H1 (cell line): ENCODE measurements around the gene RBM5. TPM values are rescaled to one million over a fixed set of nuclear protein-coding genes. Genes with fewer than 3 reads are reported as not detected.

Source experiments
- CTCF ChIA-PET: fragments of 300-600 bp; sonication (Branson Sonifier 250); formaldehyde crosslinking; loops from one replicate; lab custom pipeline; 2021; ENCODE audit not compliant: partially characterized antibody; lab: Charles Lee
- POLR2A ChIA-PET: fragments of 300-600 bp; sonication (Branson Sonifier 250); formaldehyde crosslinking; loops from one replicate; lab custom pipeline; 2021; ENCODE audit warnings: inconsistent platforms; ENCODE audit not compliant: partially characterized antibody; lab: Charles Lee
- DNase-seq, 2 experiments: peaks; one replicate each; pipeline versions ENCODE4 v3.0.0 to v3.0.0-alpha.2; 2010 to 2022; ENCODE audit warnings: low spot score in 2 of 2, low read depth in 1 of 2, mixed read lengths in 1 of 2
- FAIRE-seq: peaks from 2 replicates; lab custom pipeline; 2011; peaks lifted over from hg19 to GRCh38; lab: Jason Lieb, UNC
- H2AFZ ChIP-seq: 2 replicates; pipeline ENCODE4 v1.8.1; 2012; ENCODE audit warnings: low read length, inconsistent platforms
- H2AK5ac ChIP-seq: 2 replicates; pipeline ENCODE4 v1.6.1; 2013; ENCODE audit warnings: low read depth, low read length
- H2BK120ac ChIP-seq: replicated peaks from 2 replicates; pipeline ENCODE3; 2013; ENCODE audit warnings: low read depth, low read length, inconsistent platforms
- H2BK12ac ChIP-seq: 2 replicates; pipeline ENCODE4 v1.6.1; 2013; ENCODE audit warnings: low read depth, low read length
- H2BK15ac ChIP-seq: 2 replicates; pipeline ENCODE4 v1.6.1; 2013; ENCODE audit warnings: low read length
- H2BK20ac ChIP-seq: 2 replicates; pipeline ENCODE4 v1.6.1; 2013; ENCODE audit warnings: low read length
- H2BK5ac ChIP-seq: 2 replicates; pipeline ENCODE4 v1.6.1; 2013; ENCODE audit warnings: low read depth, low read length
- H3K14ac ChIP-seq: 2 replicates; pipeline ENCODE4 v1.6.1; 2013; ENCODE audit warnings: inconsistent platforms; ENCODE audit not compliant: insufficient read length
- H3K18ac ChIP-seq: 2 replicates; pipeline ENCODE4 v1.6.1; 2013; ENCODE audit warnings: low read length; ENCODE audit errors: extremely low read depth
- H3K23ac ChIP-seq: 2 replicates; pipeline ENCODE4 v1.6.1; 2013; ENCODE audit warnings: inconsistent platforms; ENCODE audit not compliant: insufficient read length
- H3K23me2 ChIP-seq: 2 replicates; pipeline ENCODE4 v1.6.1; 2013; ENCODE audit warnings: low read depth, low read length
- H3K27ac ChIP-seq: 2 replicates; pipeline ENCODE4 v1.6.1; 2011; ENCODE audit warnings: low read depth, low read length, inconsistent platforms
- H3K27me3 ChIP-seq, 4 experiments: replicated peaks in 1 of 4; 1 replicate in 1 of 4; 2 replicates in 3 of 4; pipeline versions ENCODE4 v1.6.1 to v1.8.1; 2011 to 2013; ENCODE audit warnings: low read length in 3 of 4, mild to moderate bottlenecking in 3 of 4, inconsistent platforms in 2 of 4, mixed read lengths in 2 of 4, moderate library complexity in 1 of 4; ENCODE audit not compliant: control insufficient read depth in 3 of 4, insufficient read depth in 3 of 4; ENCODE audit errors: extremely low read depth in 1 of 4
- H3K36me3 ChIP-seq, 4 experiments: 2 replicates each; pipeline versions ENCODE4 v1.6.1 to v1.8.1; 2011 to 2013; ENCODE audit warnings: mild to moderate bottlenecking in 4 of 4, low read length in 3 of 4, moderate library complexity in 2 of 4, control low read depth in 1 of 4, inconsistent platforms in 1 of 4; ENCODE audit not compliant: insufficient read depth in 4 of 4, control insufficient read depth in 2 of 4
- H3K4ac ChIP-seq: replicated peaks from 2 replicates; pipeline ENCODE3; 2013; ENCODE audit warnings: low read length, low read depth, mixed read lengths, inconsistent platforms; ENCODE audit not compliant: insufficient read length
- H3K4me1 ChIP-seq, 4 experiments: replicated peaks in 1 of 4; 1 replicate in 1 of 4; 2 replicates in 3 of 4; pipeline versions ENCODE4 v1.6.1 to v1.8.1; 2011 to 2013; ENCODE audit warnings: low read length in 3 of 4, inconsistent platforms in 2 of 4, mixed read lengths in 1 of 4; ENCODE audit not compliant: insufficient read depth in 4 of 4, control insufficient read depth in 3 of 4
- H3K4me2 ChIP-seq, 2 experiments: 2 replicates each; pipeline versions ENCODE4 v1.6.1 to v1.8.1; 2011 to 2013; ENCODE audit warnings: low read depth in 2 of 2, low read length in 2 of 2, control low read depth in 1 of 2, inconsistent platforms in 1 of 2, mild to moderate bottlenecking in 1 of 2; ENCODE audit not compliant: insufficient read depth in 1 of 2
- H3K4me3 ChIP-seq, 4 experiments: fragments of 200-600, 300-600 bp in 1 of 4; sonication (generic), shearing (Covaris generic), sonication (Bioruptor Twin) in 1 of 4; 2 replicates each; pipeline versions ENCODE4 v1.5.1 to v1.8.1; 2011 to 2016; ENCODE audit warnings: low read length in 4 of 4, low read depth in 3 of 4, control low read depth in 2 of 4, inconsistent platforms in 2 of 4, mild to moderate bottlenecking in 2 of 4, mixed read lengths in 1 of 4, moderate library complexity in 1 of 4; ENCODE audit not compliant: insufficient read depth in 2 of 4; ENCODE audit errors: extremely low read depth in 1 of 4
- H3K56ac ChIP-seq: replicated peaks from 2 replicates; pipeline ENCODE3; 2013; ENCODE audit warnings: low read depth, mild to moderate bottlenecking, mixed read lengths, low read length, inconsistent platforms; ENCODE audit not compliant: insufficient read length
- H3K79me1 ChIP-seq: 2 replicates; pipeline ENCODE4 v1.6.1; 2013; ENCODE audit warnings: low read depth, low read length, control low read depth
- H3K79me2 ChIP-seq, 2 experiments: 2 replicates each; pipeline versions ENCODE4 v1.6.1 to v1.8.1; 2012 to 2013; ENCODE audit warnings: low read length in 2 of 2, mild to moderate bottlenecking in 2 of 2, inconsistent platforms in 1 of 2; ENCODE audit not compliant: insufficient read depth in 2 of 2, control insufficient read depth in 1 of 2
- H3K9ac ChIP-seq, 4 experiments: replicated peaks in 1 of 4; 1 replicate in 1 of 4; 2 replicates in 3 of 4; pipeline versions ENCODE4 v1.6.1 to v1.8.1; 2011 to 2013; ENCODE audit warnings: low read depth in 3 of 4, low read length in 3 of 4, control low read depth in 2 of 4, mild to moderate bottlenecking in 2 of 4, moderate library complexity in 2 of 4, inconsistent platforms in 1 of 4; ENCODE audit errors: extremely low read depth in 1 of 4
- H3K9me3 ChIP-seq, 2 experiments: 2 replicates each; pipeline versions ENCODE4 v1.6.1 to v1.8.1; 2012 to 2013; ENCODE audit warnings: mild to moderate bottlenecking in 2 of 2, moderate library complexity in 2 of 2, control low read depth in 1 of 2, inconsistent platforms in 1 of 2, low read depth in 1 of 2, low read length in 1 of 2, mixed read lengths in 1 of 2; ENCODE audit not compliant: insufficient read depth in 2 of 2
- H4K20me1 ChIP-seq, 2 experiments: replicated peaks in 1 of 2; 2 replicates each; pipeline versions ENCODE3 to v1.8.1; 2011 to 2013; ENCODE audit warnings: inconsistent platforms in 2 of 2, low read length in 2 of 2, mild to moderate bottlenecking in 1 of 2; ENCODE audit not compliant: insufficient read depth in 2 of 2, control insufficient read depth in 1 of 2
- H4K5ac ChIP-seq: 2 replicates; pipeline ENCODE4 v1.6.1; 2013; ENCODE audit warnings: low read length, low read depth, mixed read lengths, inconsistent platforms; ENCODE audit not compliant: insufficient read length
- H4K8ac ChIP-seq: 2 replicates; pipeline ENCODE4 v1.8.0; 2013; ENCODE audit warnings: mild to moderate bottlenecking, moderate library complexity, low read length, inconsistent platforms; ENCODE audit not compliant: insufficient read depth; ENCODE audit errors: extremely low read depth
- H4K91ac ChIP-seq: replicated peaks from 2 replicates; pipeline ENCODE3; 2013; ENCODE audit warnings: low read length, mixed read lengths, inconsistent platforms; ENCODE audit not compliant: insufficient read length
- BCL11A ChIP-seq, 2 experiments: IDR thresholded peaks; one replicate each; pipeline ENCODE4 v1.6.1; 2011; ENCODE audit warnings: low read depth in 2 of 2, low read length in 2 of 2, mild to moderate bottlenecking in 2 of 2
- CEBPB ChIP-seq: IDR thresholded peaks from 2 replicates; pipeline ENCODE4 v1.6.1; 2012; ENCODE audit warnings: low read depth, low read length
- HDAC2 ChIP-seq, 2 experiments: fragments of 300-600 bp in 1 of 2; sonication (generic) in 1 of 2; IDR thresholded peaks; 2 replicates each; pipeline ENCODE4 v1.6.1; 2011 to 2012; ENCODE audit warnings: low read depth in 2 of 2, low read length in 2 of 2, mild to moderate bottlenecking in 2 of 2, moderate library complexity in 2 of 2, borderline replicate concordance in 1 of 2, inconsistent platforms in 1 of 2
- KDM5A ChIP-seq: fragments of 200-600 bp; IDR thresholded peaks from 2 replicates; pipeline ENCODE4 v1.7.1; 2012; ENCODE audit warnings: mild to moderate bottlenecking, low read length, inconsistent platforms, mixed read lengths
- NRF1 ChIP-seq: IDR thresholded peaks from 2 replicates; pipeline ENCODE4 v1.6.1; 2011; ENCODE audit warnings: mild to moderate bottlenecking, low read depth, low read length, improper control_type of control experiment
- POLR2A ChIP-seq, 2 experiments: IDR thresholded peaks; 1 replicate in 1 of 2; 2 replicates in 1 of 2; pipeline ENCODE4 v1.6.1; 2011; ENCODE audit warnings: low read depth in 2 of 2, low read length in 2 of 2, mild to moderate bottlenecking in 2 of 2; ENCODE audit errors: control extremely low read depth in 1 of 2
- POU5F1 ChIP-seq: IDR thresholded peaks from 2 replicates; pipeline ENCODE4 v1.6.1; 2011; ENCODE audit warnings: low read depth, mild to moderate bottlenecking, low read length, moderate library complexity
- RFX5 ChIP-seq: IDR thresholded peaks from 2 replicates; pipeline ENCODE4 v1.6.1; 2011; ENCODE audit warnings: low read depth, low read length, improper control_type of control experiment, borderline replicate concordance
- TCF12 ChIP-seq: IDR thresholded peaks from 2 replicates; pipeline ENCODE4 v1.6.1; 2011; ENCODE audit warnings: low read depth, mild to moderate bottlenecking, low read length
- WGBS, 2 experiments: shearing (Covaris generic) in 1 of 2; methylation state at CpG; one replicate each; pipeline versions ENCODE4 v1.1.6 to v1.1.7; 2013 to 2015; ENCODE audit warnings: low lambda C conversion rate in 2 of 2, mixed read lengths in 2 of 2, inconsistent platforms in 1 of 2, low coverage in 1 of 2, missing lambda C conversion rate in 1 of 2; ENCODE audit not compliant: insufficient replicate concordance in 2 of 2, insufficient coverage in 1 of 2, insufficient read length in 1 of 2; ENCODE audit errors: extremely low coverage in 1 of 2, missing lambda C conversion rate in 1 of 2; 5-methylcytosine and 5-hydroxymethylcytosine counted together
- polyA plus RNA-seq, 7 experiments: library from polyadenylated mRNA; depleted of rRNA in 3 of 7; stranded (reverse) in 5 of 7; unstranded in 2 of 7; fragments of >200 nt in 5 of 7; fragments of 200-250 nt in 2 of 7; gene quantifications; 1 replicate in 5 of 7; 2 replicates in 1 of 7; 4 replicates in 1 of 7; pipeline versions ENCODE4 v1.2.1 to v1.2.3, GENCODE V29; 2011 to 2013; ENCODE audit warnings: missing spikeins in 2 of 7, mixed read lengths in 2 of 7
- total RNA-seq: library from RNA; stranded (reverse); fragmentation: NEBNext Ultra II Directional; extraction: Animal tissue kit (Norgen Biotek cat#: 25700); gene quantifications from 2 replicates; pipeline ENCODE4 v1.2.1, GENCODE V29; 2021

The RBM5 gene
- total and polyA plus RNA-seq, 2 of the 8 experiments (the other 6 are each of a cell fraction or from before 2014, with no cell fraction given), result 82.7 to 144 TPM

DNA sequence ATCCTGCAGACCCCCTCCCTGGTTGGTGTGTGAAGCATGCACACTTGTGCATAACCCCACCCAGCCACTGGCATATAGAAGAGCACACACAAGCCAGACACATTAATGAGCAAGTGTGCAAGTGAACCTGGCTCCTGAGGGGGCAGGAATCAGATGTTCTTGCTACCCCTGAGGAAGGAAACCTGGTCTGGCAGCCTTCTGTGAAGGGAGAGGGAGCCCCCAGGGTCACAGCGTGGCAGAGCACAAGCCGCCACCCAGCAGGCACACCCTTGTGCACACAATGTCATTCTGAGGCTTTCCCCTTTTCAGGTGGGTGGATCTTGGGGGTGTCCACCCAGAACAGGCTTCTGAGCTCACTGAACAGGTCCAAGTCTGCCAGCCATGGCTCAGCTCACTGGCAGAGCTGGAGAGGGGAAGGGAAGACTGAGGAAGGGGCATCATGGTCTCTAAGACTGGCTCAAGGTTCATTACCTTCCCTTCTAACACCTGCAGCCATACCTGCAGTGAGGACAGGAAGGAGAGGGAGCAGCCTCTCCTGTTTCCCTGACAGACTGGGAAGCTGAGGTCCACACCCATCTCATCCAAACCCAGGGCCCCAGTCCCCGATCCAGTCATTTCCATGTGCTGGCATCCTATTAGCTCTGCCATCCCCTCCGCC lies 34.8 kb downstream of the RBM5 start:
- no peak overlapping the region for H3K27ac ChIP-seq
- peak overlapping the region; percentile 92; the same call in 1 of the 2 replicates for H2BK15ac ChIP-seq
- H3K4ac ChIP-seq, result no peak overlapping the region
- peak overlapping the region; percentile 41 for H2BK120ac ChIP-seq
- no peak for FAIRE-seq
- H3K36me3 ChIP-seq, result peaks cover 1 to 11% (median 6%) of the 10 kb centered on the region in 4 experiments; a peak in 7 of 8 replicates
- H4K5ac ChIP-seq, result no peak overlapping the region
- H2AK5ac ChIP-seq, result peak overlapping the region; percentile 80; the same call in 1 of the 2 replicates
- DNase-seq, result no peak
- no peak overlapping the region for H2AFZ ChIP-seq
- no peak overlapping the region for H3K9ac ChIP-seq
- peaks cover 2 to 9% of the 10 kb centered on the region in 2 experiments for H4K20me1 ChIP-seq
- peak overlapping the region; percentile 43; the same call in 1 of the 2 replicates for H2BK20ac ChIP-seq
- H3K4me1 ChIP-seq, result peaks cover 4 to 32% (median 23%) of the 10 kb centered on the region in 4 experiments
- H3K4me3 ChIP-seq, result no peak overlapping the region
- H4K8ac ChIP-seq, result no peak overlapping the region
- TF ChIP-seq KDM5A (no peak), HDAC2 (IDR thresholded peaks at IDR 0.05; ENCODE audit: borderline replicate concordance in 1 of 2, low read depth in 2 of 2, low read length in 2 of 2) (no peak), TCF12 (no peak), BCL11A (IDR thresholded peaks at IDR 0.05; ENCODE audit: low read depth in 2 of 2, low read length in 2 of 2) (no peak), RFX5 (no peak), POLR2A (IDR thresholded peaks at IDR 0.05; ENCODE audit: control extremely low read depth in 1 of 2, low read depth in 2 of 2, low read length in 2 of 2) (no peak), NRF1 (no peak), POU5F1 (no peak), CEBPB (no peak)
- H4K91ac ChIP-seq, result peak overlapping the region; percentile 22
- H3K14ac ChIP-seq, result no peak overlapping the region
- H2BK5ac ChIP-seq, result peak overlapping the region; percentile 71
- no peaks in the 10 kb centered on the region for H3K79me1 ChIP-seq
- CTCF ChIA-PET, result interaction anchor here (0.6 to 20.9 kb wide), 19 partner anchors 8 to 123 kb away, joined by 3 to 591 read pairs (median 9); partner anchors contain the start of gene GNAT1
- POLR2A ChIA-PET, result interaction anchor here (0.7 to 11.1 kb wide), 11 partner anchors 13 to 98 kb away, joined by 3 to 133 read pairs (median 19); partner anchors contain the start of gene GNAT1
- no peak overlapping the region for H2BK12ac ChIP-seq
- no peak overlapping the region for H3K4me2 ChIP-seq
- peak overlapping the region; percentile 60 for H3K56ac ChIP-seq
- H3K23me2 ChIP-seq, result no peaks in the 10 kb centered on the region
- no peaks in the 10 kb centered on the region for H3K27me3 ChIP-seq
- 82% methylated on average over 4 of the region's 4 CpGs; no CpG with 5 or more reads in 1 of the 2 experiments for WGBS, 2 experiments
- H3K18ac ChIP-seq, result no peak overlapping the region; the same call in none of the 2 replicates
- no peak overlapping the region for H3K23ac ChIP-seq
- no peaks in the 10 kb centered on the region for H3K79me2 ChIP-seq
- no peaks in the 10 kb centered on the region for H3K9me3 ChIP-seq
